GM21619 (cell line): ENCODE measurements around the gene CDC42EP4.
A peak's percentile ranks its signal among the peaks of the same experiment; 100 is the strongest.

ENCODE experiments used
- ATAC-seq: cut with Tn5 transposase; IDR thresholded peaks from one replicate; pipeline ENCODE4 v1.9.1; 2021; ENCODE audit not compliant: unreplicated experiment

The CDC42EP4 gene, protein sequence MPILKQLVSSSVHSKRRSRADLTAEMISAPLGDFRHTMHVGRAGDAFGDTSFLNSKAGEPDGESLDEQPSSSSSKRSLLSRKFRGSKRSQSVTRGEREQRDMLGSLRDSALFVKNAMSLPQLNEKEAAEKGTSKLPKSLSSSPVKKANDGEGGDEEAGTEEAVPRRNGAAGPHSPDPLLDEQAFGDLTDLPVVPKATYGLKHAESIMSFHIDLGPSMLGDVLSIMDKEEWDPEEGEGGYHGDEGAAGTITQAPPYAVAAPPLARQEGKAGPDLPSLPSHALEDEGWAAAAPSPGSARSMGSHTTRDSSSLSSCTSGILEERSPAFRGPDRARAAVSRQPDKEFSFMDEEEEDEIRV

DNA sequence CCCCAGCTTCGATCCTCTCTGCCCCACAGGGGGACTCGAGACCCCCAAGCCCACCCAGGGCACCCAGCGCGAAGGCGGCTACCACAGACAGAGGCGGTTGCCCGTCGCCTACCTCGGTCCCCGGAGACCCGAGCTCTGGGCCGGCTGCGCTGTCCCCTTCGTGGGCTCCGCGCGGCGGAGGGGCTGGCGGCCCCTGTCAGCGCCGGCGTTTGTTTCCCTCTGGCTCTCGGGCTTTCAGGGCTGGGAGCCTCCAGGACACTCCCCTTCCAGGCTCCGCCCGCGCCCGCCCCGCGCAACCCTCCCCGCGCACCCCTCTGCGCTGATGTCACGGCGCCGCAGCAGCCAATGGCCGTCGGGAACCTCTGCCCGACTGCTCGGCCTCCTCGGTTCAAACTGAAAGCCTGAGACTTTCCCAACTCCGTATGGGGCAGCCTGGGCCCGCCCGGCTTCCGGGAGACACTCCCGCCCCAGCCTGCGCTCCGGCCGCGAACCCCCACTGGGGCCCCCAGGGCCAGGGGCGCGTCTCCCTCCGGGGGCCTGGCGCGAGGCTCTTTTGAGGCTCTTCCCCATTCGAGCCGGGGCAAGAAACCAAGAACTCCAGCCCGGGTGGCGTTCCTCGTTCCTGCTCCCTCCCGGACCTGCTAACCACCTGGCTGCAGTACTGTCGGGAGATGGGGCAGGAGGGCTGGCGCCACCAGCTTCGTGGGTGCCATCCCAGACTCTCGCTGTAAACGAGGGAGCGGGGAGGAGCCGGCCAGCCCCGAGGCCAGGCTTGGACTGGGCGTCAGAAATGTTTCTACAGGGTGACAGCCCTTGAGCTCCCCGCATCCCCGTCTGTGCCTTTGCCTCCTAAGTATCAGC lies at the start of gene CDC42EP4:
TSS of gene CDC42EP4 (minus strand) at position 221 of the 861 bp plus-strand sequence. CDS start 25,501 bp downstream, outside the sequence.
- ATAC-seq = peak; percentile 82

DNA sequence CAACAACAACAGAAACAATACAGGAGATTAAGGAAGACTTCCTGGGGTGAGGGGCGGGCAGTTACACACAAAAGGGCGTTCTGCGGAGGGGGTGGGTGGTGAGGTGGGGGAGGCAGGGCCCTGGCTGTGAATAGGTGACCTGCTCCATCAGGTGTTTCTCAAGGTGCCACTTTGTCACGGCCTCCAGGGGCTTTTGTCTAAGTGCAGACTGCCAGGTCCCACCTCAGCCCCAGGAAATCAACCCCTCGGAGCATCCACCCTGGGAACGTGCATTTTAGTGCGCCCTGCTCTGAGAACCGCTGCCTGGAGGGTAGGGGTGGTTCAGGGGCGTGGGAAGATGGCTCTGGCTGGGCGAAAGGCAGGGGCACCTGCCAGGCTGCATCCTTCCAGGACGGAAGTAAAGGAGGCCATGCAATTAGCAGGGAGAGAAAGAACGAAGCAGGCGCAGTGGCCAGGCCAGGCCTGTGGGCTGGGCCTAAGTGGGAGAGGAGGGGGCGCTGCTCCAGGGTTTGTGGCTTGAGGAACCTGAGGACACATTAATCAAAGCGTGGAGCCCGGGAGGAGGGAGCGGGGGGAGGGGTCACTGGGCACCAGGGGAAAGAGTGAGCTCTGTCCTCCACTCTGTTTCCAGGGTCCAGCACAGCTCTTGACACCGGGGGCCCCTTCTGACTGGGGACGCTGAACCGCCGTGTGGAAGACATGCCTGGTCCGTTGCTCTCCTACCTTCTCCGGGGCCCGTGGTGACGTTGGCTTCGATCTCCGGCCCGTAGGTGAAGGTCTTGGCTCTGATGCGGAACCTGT lies 49.4 kb upstream of the CDC42EP4 start:
- ATAC-seq = no peak

DNA sequence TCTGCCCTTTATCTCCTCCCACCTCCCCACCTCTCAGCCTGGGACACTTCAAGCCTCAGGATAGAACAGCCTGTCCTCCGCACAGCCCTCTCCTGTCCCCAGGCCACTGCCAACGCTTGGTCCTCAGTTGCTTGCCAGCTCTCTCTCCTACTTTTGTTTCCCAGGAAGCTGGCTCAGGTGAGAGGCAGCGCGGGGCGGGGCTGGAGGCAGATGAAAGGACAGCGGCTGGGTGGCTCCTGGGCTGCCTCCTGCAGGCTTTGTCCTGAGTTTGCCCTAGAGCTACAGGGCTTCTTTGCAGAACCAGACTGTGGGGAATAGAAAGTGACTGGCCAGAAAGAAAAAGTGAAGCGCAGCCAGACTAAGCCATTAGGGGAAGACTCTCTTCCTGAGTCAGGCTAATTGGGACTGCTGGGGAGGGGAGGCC lies 48.2 kb upstream of the CDC42EP4 start:
- ATAC-seq = no peak

DNA sequence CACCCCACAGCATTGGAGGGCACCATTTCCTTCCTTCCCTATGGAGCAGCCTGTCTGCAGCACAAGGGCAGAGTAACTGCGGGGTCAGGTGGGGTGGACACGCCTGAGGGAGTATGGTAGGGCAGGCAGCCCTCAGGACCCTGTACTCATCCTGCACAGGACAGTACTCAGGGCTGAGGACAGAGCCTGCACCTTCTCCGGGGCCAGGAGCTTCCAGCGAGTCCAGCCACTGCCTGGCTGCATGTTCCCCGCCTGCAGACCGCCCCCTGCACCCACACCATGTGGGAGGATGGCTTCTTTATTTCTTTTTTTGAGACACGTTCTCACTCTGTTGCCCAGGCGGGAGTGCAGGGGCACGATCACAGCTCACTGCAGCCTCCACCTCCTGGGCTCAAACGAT lies 47.6 kb upstream of the CDC42EP4 start:
- no peak for ATAC-seq

DNA sequence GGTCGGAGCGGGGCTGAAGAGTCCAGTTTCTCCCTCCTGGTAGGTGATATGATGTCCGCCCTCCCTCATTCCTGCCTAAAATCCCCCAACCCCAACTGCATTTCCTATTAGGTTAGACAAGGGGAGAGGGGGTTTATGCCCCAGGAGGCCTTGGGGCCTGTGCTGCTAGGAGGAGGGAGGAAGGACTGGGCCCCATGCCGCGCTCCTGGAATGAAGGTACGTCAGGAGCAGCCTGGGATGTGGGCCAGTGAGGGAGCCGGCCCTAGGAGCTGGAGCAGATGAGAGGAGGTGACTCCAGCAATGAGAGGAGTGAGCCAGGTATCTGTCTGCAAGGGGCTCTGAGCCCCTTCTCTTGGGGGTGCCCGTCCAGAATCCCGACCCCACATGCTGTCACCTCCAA lies 46.9 kb upstream of the CDC42EP4 start:
- no peak for ATAC-seq

DNA sequence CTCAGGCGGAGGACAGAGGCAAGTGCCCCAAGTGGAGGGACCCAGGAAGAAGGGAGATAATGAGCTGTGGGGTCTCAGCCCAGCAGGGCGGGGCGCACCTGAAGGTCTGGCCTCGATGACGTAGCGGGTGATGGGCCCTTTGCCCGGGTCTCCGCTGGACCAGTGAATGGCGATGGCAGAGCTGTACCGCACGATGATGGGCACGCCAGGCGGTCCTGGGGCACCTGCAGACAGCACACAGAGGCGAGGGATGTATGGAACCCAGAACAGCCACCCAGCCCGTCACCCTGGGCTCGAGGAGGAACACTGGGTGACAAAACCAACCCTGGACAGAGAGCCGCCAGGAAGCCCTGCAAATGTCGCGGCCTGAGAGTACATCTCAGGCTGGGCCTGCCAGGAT lies 46.2 kb upstream of the CDC42EP4 start:
- no peak for ATAC-seq

DNA sequence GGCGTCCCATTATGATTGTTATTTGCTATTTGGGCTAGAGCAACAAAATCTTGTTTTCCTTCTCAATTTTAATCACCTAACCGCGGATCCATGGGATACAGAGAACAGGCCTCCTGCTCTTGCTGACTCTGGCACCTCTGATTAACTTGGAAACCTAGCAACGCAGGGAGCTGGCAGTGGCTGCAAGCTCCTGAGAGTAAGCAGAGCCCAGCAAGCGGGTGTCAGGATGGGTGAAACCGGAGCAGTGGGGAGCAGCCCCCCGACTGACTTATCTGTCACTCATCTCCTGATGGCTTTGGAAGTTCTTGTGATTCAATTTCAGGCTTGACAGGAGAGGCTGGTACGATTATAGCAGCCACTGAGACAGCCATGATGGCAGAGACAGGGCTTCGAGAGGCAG lies 45.5 kb upstream of the CDC42EP4 start:
- no peak for ATAC-seq

DNA sequence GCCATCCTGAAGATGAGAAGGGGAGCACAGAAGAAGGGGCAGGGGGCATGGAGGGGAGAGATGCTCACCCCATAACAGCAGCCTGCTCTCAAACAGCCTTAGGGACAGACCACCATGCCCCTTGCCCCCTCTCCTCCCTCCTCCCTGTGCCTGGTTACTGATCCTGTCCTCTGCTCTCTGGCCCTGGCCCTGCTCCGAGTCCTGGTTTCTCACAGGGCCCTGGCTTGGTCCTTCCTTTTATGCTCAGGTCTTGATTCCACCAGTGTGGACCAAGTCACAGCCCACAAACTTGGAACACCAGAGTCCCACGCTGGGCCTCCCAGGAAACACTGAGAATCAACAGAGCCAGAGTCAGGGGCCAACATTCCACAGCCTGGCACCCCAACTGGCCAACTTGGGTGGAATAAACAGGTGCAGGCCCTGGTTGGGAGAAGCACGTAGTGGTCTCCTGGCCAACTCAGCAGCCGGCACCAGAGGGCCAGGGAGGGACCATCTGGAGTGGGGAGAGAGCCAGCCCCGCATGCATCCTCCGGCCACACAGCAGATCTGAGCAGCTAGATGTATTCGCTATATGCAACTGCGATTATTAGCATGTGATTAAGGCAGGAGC lies 44.9 kb upstream of the CDC42EP4 start:
- no peak for ATAC-seq

DNA sequence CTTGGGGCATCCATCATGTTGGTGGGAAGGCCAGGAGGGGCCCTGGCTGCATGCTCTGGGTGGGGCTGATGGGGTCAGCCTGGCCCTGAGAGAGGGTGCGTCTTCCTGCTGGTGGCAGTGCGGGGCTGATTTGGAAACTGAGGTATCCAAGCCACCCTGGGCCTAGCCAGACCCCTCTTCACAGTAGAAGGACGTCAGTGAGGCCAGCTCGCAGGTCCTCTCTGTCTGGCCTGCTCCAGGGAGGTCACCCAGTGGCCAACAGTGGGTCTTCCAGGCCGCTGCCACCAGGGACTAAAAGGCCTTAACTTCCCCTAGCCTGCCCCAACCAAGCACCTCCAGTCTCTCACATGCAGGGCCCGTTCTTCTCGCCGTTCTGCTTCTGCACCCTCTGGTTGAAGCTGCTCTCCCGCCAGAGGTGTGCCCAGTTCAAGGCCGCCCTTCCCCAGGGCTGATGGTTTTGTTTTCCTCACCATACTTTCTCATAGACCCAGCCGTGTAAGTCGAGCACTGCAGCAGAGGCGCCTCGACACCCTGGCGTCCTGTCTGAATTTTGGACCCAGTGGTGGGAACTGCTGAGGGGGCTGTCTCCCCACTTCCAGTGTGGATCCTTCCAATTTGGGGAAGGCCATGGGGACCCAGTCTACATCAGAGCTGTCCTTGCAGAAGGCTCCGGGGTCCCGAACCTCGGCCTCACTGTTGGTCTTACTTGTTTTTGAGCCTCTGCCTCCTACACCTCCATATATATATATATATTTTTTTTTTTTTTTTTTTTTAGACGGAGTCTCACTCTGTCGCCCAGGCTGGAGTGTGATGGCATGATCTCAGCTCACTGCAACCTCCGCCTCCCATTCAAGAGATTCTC lies 42.9 kb upstream of the CDC42EP4 start:
- ATAC-seq = no peak

DNA sequence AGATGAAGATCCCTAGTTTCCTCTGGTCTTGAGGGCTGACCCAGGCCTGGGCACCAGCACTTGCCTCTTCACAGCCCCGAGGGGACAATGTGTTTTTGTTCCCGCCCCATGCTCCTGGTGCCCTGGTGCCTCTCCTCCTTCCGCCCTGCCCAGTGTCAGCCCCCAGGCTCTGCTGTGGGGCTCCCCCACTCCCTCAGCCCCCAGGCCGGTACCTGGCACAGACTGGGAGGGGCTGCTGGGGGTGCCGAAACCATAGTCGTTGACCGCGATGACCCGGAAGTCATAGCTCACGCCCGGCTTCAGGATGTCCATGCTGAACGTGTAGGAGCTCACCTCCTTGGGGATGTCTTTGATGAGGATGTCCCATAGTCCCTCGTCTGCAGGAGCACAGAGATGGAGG lies 40.5 kb upstream of the CDC42EP4 start:
- ATAC-seq = no peak

DNA sequence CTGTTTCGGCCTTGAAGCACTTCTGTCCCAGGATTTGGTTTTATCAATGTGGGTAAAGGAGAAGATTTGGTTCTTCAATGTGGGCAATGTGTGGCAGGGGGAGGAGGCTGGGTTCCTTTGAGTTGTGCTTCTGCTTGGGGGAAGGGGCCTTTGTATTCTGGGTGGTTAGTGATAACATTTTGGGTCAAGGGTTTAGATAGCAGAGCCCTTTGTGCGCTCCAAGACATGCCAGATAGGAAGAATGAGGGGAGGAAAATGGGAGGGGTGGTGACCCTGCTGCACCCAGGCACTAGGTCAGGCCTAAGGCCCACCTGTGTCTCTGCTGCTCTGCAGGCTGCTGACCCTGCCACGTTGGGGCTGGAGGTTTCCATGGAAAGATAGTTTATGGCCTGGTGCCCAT lies 40.0 kb upstream of the CDC42EP4 start:
- ATAC-seq = no peak

DNA sequence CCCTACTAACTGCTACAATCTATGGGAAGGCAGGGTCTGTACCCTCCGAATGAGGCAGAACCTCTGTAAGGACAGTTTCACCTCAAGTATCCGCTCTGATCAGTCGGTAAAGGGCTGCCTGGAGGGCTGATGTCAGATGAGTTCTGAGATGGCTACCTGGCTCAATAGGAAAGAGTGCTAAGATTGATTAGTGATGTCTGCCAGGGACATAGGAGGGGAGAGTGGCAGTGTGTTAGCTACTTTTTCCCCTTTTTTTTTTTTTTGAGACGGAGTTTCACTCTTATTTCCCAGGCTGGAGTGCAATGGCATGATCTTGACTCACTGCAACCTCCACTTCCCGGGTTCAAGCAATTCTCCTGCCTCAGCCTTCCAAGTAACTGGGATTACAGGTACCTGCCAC lies 39.1 kb upstream of the CDC42EP4 start:
- ATAC-seq = no peak

DNA sequence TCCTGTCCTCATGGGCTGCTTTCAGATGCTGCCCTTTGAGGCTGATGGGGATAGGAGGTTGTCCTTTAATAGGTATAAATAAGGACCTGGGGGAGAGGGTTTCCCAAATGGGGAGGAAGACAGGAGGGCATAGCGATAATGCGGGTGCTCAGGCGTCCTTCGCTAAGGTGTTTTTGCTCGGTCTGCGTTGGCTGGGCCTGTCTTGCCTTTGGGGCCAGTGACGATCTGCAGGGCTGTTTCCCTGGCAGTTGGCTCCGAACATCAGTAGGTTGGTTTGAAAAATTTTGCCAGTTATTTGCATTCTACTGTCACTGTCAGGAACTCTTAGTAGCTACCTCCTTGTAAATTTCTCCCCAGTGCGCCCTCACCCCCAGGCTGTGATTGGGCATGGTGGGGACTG lies 37.8 kb upstream of the CDC42EP4 start:
- no peak for ATAC-seq

DNA sequence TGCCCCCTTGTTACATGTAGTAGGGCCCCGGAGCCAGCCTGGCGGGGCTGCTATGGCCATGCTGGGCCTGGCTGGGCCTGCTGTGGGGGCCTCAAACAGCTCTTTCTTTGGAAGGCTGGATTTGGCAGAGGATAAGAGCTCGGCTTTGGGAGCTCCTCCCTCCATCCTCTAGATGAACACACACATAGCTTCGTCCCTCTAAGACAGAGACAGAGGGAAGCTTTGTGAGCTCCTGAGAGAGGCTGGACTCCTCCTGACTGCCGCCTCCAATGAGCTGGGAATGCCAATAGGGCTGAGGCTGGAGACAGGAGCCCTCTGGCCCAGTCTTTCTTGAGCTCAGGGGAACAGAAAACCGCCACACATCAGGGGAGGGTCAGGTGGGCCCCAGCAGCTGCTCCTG lies 37.3 kb upstream of the CDC42EP4 start:
- no peak for ATAC-seq

DNA sequence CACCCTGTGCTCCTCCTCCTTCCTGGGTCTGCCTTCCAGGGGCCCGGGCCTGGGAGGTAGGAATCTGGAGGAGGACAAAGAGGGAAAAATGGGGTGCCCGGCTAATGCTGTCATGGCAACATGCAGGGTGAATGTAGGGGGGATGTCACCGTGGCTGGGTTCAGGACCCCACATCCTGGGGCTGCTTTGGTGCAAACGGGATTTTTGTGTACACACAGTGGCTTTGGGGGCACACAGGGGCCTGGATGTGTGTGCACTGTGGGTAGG lies 37.0 kb upstream of the CDC42EP4 start:
- ATAC-seq = no peak

DNA sequence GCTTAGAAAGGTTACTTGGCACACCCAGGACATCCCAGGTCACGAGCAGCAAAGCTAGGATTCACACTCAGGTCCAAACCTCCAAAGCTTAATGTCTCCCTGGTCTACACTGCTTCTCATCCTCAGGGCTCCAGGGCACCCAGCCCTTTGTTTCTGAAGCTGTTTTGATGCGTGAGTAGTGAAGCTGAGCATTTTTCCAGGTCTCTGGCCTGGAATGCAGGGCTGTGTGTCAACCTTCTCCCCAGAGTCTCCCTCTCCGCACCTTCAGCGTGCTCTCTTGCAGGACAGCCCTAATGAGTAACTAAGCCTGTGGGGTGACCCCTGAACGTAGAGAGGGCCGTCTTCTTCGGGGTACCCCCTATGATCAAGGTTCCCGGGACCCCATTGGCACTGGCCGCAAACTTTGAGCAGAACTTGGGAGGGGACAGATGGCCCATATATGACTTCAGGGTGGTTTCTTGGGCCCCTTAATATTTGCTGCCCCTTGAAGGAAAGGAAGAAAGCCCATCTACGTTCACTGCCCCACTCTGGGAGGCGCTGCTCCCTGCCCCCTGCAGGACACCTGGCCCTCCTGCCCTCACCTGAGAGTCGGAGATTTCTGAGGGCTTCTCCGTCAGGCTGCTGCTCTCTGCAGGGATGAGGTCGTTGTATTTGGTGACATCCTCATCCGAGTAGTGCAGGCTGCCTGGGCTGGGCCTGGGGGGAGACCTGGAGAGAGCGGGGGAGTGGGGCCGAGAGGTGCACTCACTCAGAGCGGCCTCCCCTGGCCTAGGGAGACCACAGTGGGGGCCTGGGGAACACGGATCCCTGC lies 36.4 kb upstream of the CDC42EP4 start:
- ATAC-seq = no peak

DNA sequence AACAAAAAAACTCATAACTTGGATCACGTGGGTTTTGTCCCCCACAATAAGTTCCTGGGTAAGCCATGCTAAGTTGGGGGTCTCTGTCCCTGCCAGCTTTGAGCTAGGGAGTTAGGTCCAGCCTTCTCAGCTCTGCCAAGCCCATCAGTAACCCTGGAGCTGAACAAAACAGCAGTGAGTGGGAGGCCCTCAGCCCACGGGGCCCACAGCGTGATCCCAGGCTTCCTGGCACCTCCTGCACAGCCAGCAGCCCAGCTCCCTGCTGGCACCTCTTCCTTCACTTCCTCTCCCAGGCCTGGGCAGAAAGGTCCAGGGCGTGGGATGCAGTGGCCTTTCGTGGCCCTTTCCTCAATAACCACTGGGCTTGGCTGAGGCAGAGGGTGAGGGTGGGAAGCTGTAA lies 35.5 kb upstream of the CDC42EP4 start:
- no peak for ATAC-seq

DNA sequence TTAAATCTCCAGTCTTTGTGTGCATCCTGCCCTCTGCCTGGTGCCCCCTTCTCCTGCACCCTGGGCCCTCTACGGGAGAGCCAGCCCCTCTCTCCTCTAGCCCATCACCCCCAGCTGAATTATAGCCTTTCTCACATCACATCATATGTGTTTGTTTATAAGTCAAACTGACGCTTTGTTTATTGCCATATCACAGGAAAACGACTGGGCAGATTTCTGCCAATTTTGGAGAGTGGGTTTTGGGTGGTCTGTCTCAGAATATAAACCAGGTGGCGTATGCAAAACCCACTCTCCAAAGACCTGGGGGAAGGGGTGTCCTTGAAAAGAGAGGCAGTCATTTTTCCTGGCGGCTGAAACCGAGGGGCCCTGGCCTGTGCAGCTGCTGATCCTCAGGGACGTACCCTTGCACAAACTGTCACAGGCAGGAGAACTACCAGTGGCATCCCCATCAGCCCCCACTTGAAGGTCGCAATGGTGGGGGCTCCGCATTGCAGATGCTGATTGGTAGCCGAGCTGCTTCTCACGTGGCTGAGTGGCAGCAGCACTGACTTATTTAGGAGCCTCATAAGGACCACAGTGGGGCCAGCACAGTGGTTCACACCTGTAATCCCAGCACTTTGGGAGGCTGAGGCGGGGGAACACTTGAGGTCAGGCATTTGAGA lies 34.8 kb upstream of the CDC42EP4 start:
- no peak for ATAC-seq
